ENCODE measurements around the gene UPK3BL1.
"Not testable (repeated sequence)": the region's sequence is repeated elsewhere in the genome, so short reads cannot be mapped to it uniquely, and the experiment has no call there.

UPK3BL1 gene

GRCh38 chr7:102642691-102643090, at the start of gene UPK3BL1:
UPK3BL1 (minus strand) TSS chr7:102642791; CDS start chr7:102642741, 50 bp downstream.
- CTCF ChIA-PET; H3K36me3 ChIP-seq (ENCODE audit: control insufficient read depth in 2 of 2, insufficient read depth in 1 of 2, low read length in 2 of 2); H3K9me3 ChIP-seq (ENCODE audit: control insufficient read depth, insufficient read depth, low read depth, low read length); H3K27ac ChIP-seq (ENCODE audit: extremely low read depth, low read depth, low read length); POLR2A ChIA-PET; H3K4me1 ChIP-seq (ENCODE audit: control insufficient read depth, insufficient read depth, low read length); H3K4me3 ChIP-seq (ENCODE audit: low read depth, low read length): not testable (repeated sequence)

DNA sequence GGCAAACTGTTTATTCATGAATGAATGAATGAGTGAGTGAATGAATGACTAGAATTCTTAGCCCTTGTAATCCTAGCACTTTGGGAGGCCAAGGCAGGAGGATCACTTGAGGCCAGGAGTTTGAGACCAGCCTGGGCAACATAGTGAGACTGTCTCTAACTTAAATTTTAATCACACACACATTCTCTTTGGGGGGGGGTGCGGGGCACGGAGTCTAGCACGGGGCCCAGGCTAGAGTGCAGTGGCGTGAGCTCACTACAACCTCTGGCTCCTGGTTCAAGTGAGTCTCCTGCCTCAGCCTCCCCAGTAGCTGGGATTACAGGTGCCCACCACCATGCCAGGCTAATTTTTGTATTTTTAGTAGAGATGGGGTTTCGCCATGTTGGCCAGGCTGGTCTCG, 48.0 kb upstream of the UPK3BL1 start:
- H3K27ac ChIP-seq (ENCODE audit: extremely low read depth, low read depth, low read length); H3K4me1 ChIP-seq (ENCODE audit: control insufficient read depth, insufficient read depth, low read length); H3K9me3 ChIP-seq (ENCODE audit: control insufficient read depth, insufficient read depth, low read depth, low read length); POLR2A ChIA-PET; H3K36me3 ChIP-seq (ENCODE audit: control insufficient read depth in 2 of 2, insufficient read depth in 1 of 2, low read length in 2 of 2); CTCF ChIA-PET; H3K4me3 ChIP-seq (ENCODE audit: low read depth, low read length): not testable (repeated sequence)

- H3K27ac ChIP-seq (ENCODE audit: extremely low read depth, low read depth, low read length); POLR2A ChIA-PET; H3K36me3 ChIP-seq (ENCODE audit: control insufficient read depth in 2 of 2, insufficient read depth in 1 of 2, low read length in 2 of 2); H3K4me3 ChIP-seq (ENCODE audit: low read depth, low read length); CTCF ChIA-PET; H3K4me1 ChIP-seq (ENCODE audit: control insufficient read depth, insufficient read depth, low read length); H3K9me3 ChIP-seq (ENCODE audit: control insufficient read depth, insufficient read depth, low read depth, low read length): not testable (repeated sequence)
Measured at GRCh38 chr7:102689436-102690282, 47.1 kb upstream of the UPK3BL1 start.

DNA sequence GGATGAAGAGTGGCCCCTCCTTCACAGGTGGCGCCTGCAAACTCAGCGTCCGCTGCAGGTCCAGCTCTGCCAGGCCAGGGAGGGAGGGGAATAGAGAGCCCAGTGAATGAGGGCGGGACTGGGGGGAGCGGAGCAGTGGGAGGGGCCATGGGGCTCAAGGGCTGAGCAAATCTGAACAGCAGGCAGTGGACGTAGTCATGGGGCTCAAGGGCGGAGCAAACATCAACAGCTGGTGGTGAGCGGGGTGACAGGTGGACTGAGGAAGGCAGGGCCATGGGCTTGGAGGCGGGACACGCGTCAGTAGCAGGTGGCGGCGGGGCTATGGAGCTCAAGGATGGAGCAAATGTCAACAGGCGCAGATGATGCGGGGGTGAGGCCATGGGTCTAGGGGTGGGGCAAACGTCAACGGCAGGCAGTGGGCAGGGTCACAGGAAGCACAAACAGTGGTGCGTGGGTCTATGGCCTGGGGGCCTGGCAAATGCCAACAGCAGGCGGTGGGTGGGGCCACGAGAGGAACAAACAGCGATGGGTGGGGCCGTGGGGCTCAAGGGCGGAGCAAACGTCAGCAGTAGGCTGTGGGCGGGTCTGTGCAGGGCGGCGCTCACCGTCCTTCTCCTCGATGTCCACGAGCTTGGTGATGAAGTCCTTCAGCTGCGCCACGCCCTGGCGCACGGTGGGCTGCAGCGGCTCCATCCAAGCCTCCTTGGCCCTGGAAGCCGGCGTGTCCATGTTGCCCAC, 45.9 kb upstream of the UPK3BL1 start:
- H3K4me3 ChIP-seq (ENCODE audit: low read depth, low read length); H3K4me1 ChIP-seq (ENCODE audit: control insufficient read depth, insufficient read depth, low read length); H3K9me3 ChIP-seq (ENCODE audit: control insufficient read depth, insufficient read depth, low read depth, low read length); H3K36me3 ChIP-seq (ENCODE audit: control insufficient read depth in 2 of 2, insufficient read depth in 1 of 2, low read length in 2 of 2); CTCF ChIA-PET; H3K27ac ChIP-seq (ENCODE audit: extremely low read depth, low read depth, low read length); POLR2A ChIA-PET: not testable (repeated sequence)

DNA sequence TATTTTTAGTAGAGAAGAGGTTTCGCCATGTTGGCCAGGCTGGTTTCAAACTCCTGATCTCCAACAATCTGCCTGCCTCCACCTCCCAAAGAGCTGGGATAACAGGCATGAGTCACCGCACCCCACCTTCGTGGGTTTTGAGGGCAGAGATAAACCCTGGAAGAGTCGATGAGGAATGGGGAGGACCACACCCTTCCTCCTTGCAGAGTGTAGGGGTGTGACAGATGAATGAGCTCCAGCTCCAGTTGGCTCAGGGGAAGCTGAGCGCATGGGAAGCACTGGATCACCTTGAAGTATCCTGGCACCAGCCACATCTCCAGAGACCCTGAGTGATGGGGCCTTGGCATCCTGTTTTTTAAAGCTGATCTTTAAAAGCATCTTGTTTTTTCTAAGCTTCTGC, 40.0 kb upstream of the UPK3BL1 start:
- CTCF ChIA-PET; H3K9me3 ChIP-seq (ENCODE audit: control insufficient read depth, insufficient read depth, low read depth, low read length); POLR2A ChIA-PET; H3K36me3 ChIP-seq (ENCODE audit: control insufficient read depth in 2 of 2, insufficient read depth in 1 of 2, low read length in 2 of 2); H3K27ac ChIP-seq (ENCODE audit: extremely low read depth, low read depth, low read length); H3K4me3 ChIP-seq (ENCODE audit: low read depth, low read length); H3K4me1 ChIP-seq (ENCODE audit: control insufficient read depth, insufficient read depth, low read length): not testable (repeated sequence)

DNA sequence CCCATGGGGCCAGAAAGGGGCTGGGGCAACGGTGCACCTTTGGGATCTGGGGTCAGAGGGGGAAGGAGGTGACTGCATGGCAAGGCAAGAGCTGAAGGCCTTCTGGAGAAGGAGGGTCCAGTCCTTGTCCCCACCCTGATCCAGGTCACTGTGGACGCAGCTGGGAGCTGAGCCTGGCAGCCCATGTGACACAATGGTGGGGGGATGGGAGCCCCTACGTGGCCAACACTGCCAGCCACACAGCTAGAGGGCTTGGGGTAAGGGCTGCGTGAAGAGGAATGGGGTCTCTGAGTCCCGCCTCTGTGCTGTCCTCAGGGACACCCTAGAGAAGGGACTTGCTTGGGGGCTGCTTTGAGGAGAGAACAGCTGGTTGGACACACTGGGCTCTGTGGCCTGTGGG, 38.2 kb upstream of the UPK3BL1 start:
- POLR2A ChIA-PET; H3K36me3 ChIP-seq (ENCODE audit: control insufficient read depth in 2 of 2, insufficient read depth in 1 of 2, low read length in 2 of 2); CTCF ChIA-PET; H3K4me3 ChIP-seq (ENCODE audit: low read depth, low read length); H3K4me1 ChIP-seq (ENCODE audit: control insufficient read depth, insufficient read depth, low read length); H3K27ac ChIP-seq (ENCODE audit: extremely low read depth, low read depth, low read length); H3K9me3 ChIP-seq (ENCODE audit: control insufficient read depth, insufficient read depth, low read depth, low read length): not testable (repeated sequence)

- H3K9me3 ChIP-seq (ENCODE audit: control insufficient read depth, insufficient read depth, low read depth, low read length); H3K36me3 ChIP-seq (ENCODE audit: control insufficient read depth in 2 of 2, insufficient read depth in 1 of 2, low read length in 2 of 2); POLR2A ChIA-PET; H3K4me3 ChIP-seq (ENCODE audit: low read depth, low read length); CTCF ChIA-PET; H3K4me1 ChIP-seq (ENCODE audit: control insufficient read depth, insufficient read depth, low read length); H3K27ac ChIP-seq (ENCODE audit: extremely low read depth, low read depth, low read length): not testable (repeated sequence)
Measured at GRCh38 chr7:102675545-102675944, 33.0 kb upstream of the UPK3BL1 start.

GRCh38 chr7:102673447-102674067, 31.0 kb upstream of the UPK3BL1 start:
- CTCF ChIA-PET; H3K4me1 ChIP-seq (ENCODE audit: control insufficient read depth, insufficient read depth, low read length); H3K4me3 ChIP-seq (ENCODE audit: low read depth, low read length); H3K36me3 ChIP-seq (ENCODE audit: control insufficient read depth in 2 of 2, insufficient read depth in 1 of 2, low read length in 2 of 2); H3K9me3 ChIP-seq (ENCODE audit: control insufficient read depth, insufficient read depth, low read depth, low read length); H3K27ac ChIP-seq (ENCODE audit: extremely low read depth, low read depth, low read length); POLR2A ChIA-PET: not testable (repeated sequence)

DNA sequence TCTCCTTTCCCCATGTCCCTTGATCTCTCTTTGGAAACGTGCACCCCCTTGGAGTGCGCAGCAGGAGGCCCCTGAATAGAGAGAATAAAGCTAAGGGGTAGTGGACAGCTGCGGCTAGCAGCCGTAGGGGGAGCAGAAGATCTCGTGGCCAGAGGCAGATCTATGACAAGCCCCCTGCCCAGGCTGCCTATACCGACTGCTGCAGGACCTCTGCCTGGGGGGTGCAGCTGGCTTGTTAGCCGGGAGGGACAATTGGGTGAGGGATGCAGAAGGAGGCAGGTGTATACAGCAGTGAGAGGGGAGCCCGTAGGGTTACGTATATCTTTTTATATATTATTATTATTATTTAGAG, 29.3 kb upstream of the UPK3BL1 start:
- H3K36me3 ChIP-seq (ENCODE audit: control insufficient read depth in 2 of 2, insufficient read depth in 1 of 2, low read length in 2 of 2); H3K27ac ChIP-seq (ENCODE audit: extremely low read depth, low read depth, low read length); H3K4me1 ChIP-seq (ENCODE audit: control insufficient read depth, insufficient read depth, low read length); H3K4me3 ChIP-seq (ENCODE audit: low read depth, low read length); POLR2A ChIA-PET; H3K9me3 ChIP-seq (ENCODE audit: control insufficient read depth, insufficient read depth, low read depth, low read length): not testable (repeated sequence)
- CTCF ChIA-PET: interaction anchor here (0.6 kb wide), 2 partner anchors 390 to 1423 kb away, joined by 3 read pairs; no protein-coding TSS in a partner anchor

- POLR2A ChIA-PET; H3K27ac ChIP-seq (ENCODE audit: extremely low read depth, low read depth, low read length); H3K9me3 ChIP-seq (ENCODE audit: control insufficient read depth, insufficient read depth, low read depth, low read length); H3K4me1 ChIP-seq (ENCODE audit: control insufficient read depth, insufficient read depth, low read length); H3K36me3 ChIP-seq (ENCODE audit: control insufficient read depth in 2 of 2, insufficient read depth in 1 of 2, low read length in 2 of 2); H3K4me3 ChIP-seq (ENCODE audit: low read depth, low read length): not testable (repeated sequence)
- CTCF ChIA-PET: interaction anchor here (0.6 kb wide), 2 partner anchors 391 to 1423 kb away, joined by 3 read pairs; no protein-coding TSS in a partner anchor
Measured at GRCh38 chr7:102671166-102671955, 28.8 kb upstream of the UPK3BL1 start, which contains the start of gene POLR2J2. POLR2J2 (minus strand) TSS chr7:102671663; CDS start chr7:102671601, 62 bp downstream.

Data from HEK293 (cell line).